Transverse colon (tissue), 3 donors: ENCODE measurements around the gene GNAT1.

Experiments
- CTCF ChIP-seq, 5 experiments: fragments of 200-600 bp in 3 of 5; fragments of 450-650 bp in 2 of 5; sonication (generic) in 3 of 5; IDR thresholded peaks; 1 replicate in 2 of 5; 2 replicates in 3 of 5; pipeline ENCODE4 v1.5.1; 2016 to 2017; ENCODE audit warnings: antibody characterized with exemption in 5 of 5, inconsistent platforms in 3 of 5, mild to moderate bottlenecking in 2 of 5, moderate library complexity in 1 of 5
- POLR2A ChIP-seq: fragments of 450-650 bp; IDR thresholded peaks from one replicate; pipeline ENCODE4 v1.6.1; 2016; ENCODE audit warnings: antibody characterized with exemption, mild to moderate bottlenecking, moderate library complexity

- TF ChIP-seq CTCF (IDR thresholded peaks at IDR 0.05) (no peak), POLR2A (no peak)
These were observed 11.1 kb downstream of the GNAT1 start for GRCh38 chr3:50202353-50203112.
